ENCODE results near the gene SYT17.

SYT17 gene

DNA sequence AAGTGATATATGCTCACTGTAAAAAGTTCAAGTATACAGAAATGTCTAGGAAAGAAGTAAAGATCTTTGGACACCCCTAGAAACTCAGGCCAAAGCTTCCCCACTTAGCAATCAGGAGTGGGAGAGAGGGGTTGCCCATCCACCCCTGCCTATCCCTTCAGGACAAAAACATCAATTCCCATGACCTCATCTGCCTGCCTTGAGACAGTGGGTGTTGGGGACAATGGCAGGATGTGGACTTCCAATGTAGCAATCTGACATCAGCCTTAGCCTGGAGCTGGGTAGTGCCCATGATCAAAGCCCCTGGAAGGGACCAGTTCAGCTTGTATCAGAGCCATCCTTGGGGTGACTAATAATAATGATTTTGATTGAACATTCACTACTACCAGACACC is 36.2 kb upstream of the SYT17 start:
- H3K4me1 ChIP-seq (ENCODE audit: control insufficient read depth, insufficient read depth, low read length), result peaks cover 35% of the 10 kb centered on the region
- H3K4me3 ChIP-seq (ENCODE audit: low read length), result no peak overlapping the region
- no peak overlapping the region for H3K4me2 ChIP-seq (ENCODE audit: low read length)
- H3K27me3 ChIP-seq (ENCODE audit: control insufficient read depth, insufficient read depth, low read length), result no peaks in the 10 kb centered on the region
- no peaks in the 10 kb centered on the region for H3K9me3 ChIP-seq (replicated peaks; ENCODE audit: low read length)
- no peak overlapping the region for H3K9ac ChIP-seq (ENCODE audit: low read depth, low read length)
- H3K36me3 ChIP-seq (ENCODE audit: insufficient read depth, low read length), result no peaks in the 10 kb centered on the region

DNA sequence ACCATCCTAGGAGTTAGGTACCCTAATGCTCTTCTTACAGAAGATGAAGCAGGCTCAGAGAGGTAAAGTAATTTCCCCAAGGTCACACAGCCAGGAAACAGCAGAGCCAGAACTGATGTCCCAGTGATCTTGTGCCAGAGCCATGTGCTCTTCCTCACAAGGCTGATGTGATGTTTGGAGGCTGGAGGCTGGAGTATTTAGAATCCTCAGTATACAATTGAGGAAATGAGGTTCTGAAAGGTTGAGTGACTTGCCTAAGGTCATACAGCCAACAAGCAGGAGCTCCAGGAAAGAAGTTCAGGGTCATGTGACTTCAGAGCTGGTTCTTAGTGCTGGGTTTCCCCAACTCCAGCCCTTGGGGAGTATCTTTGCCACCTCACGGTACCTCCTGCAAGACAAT is 35.8 kb upstream of the SYT17 start:
- Histone ChIP-seq H3K27me3 (ENCODE audit: control insufficient read depth, insufficient read depth, low read length) (no peaks in the 10 kb centered on the region), H3K9ac (ENCODE audit: low read depth, low read length) (no peak overlapping the region), H3K9me3 (replicated peaks; ENCODE audit: low read length) (no peaks in the 10 kb centered on the region), H3K4me3 (ENCODE audit: low read length) (no peak overlapping the region), H3K36me3 (ENCODE audit: insufficient read depth, low read length) (no peaks in the 10 kb centered on the region), H3K4me1 (ENCODE audit: control insufficient read depth, insufficient read depth, low read length) (peaks cover 39% of the 10 kb centered on the region), H3K4me2 (ENCODE audit: low read length) (no peak overlapping the region)

DNA sequence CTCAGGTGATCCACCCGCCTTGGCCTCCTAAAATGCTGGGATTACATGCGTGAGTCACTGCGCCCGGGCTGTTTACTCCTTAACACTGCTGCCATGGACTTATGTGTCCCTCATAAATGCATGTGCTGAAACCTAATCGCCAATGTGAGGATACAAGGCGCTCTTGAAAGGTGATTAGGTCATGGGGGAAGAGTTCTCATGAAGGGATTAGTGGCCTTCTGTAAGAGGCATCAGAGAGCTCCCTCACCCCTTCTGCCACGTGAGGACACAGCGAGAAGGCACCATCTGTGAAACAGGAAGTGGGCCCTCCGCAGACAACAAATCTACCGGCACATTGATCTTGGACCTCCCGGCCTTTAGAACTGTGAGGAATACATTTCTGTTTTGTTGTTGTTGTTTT is 35.1 kb upstream of the SYT17 start:
- H3K27me3 ChIP-seq (ENCODE audit: control insufficient read depth, insufficient read depth, low read length), result no peaks in the 10 kb centered on the region
- peaks cover 44% of the 10 kb centered on the region for H3K4me1 ChIP-seq (ENCODE audit: control insufficient read depth, insufficient read depth, low read length)
- H3K4me2 ChIP-seq (ENCODE audit: low read length), result no peak overlapping the region
- H3K36me3 ChIP-seq (ENCODE audit: insufficient read depth, low read length), result no peaks in the 10 kb centered on the region
- H3K4me3 ChIP-seq (ENCODE audit: low read length), result no peak overlapping the region
- no peaks in the 10 kb centered on the region for H3K9me3 ChIP-seq (replicated peaks; ENCODE audit: low read length)
- H3K9ac ChIP-seq (ENCODE audit: low read depth, low read length), result no peak overlapping the region

DNA sequence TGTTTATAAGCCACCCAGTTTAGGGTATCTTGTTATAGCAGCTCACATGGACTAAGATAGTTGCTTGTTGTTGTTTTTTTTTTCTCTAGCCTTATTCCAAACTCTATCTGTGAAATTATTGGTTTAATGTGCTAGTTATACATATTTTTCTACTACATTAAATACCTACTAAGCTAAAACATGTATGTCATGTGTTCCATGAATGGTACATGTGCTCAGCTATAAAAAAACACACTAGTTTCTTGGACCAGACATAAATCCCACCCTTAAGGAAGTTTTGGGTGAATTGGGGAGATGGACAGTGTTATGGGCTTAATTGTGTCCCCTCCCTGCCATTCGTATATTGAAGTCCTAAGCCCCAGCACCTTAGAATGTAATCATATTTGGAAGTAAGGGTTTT is 34.4 kb upstream of the SYT17 start:
- Histone ChIP-seq H3K4me2 (ENCODE audit: low read length) (no peak overlapping the region), H3K9ac (ENCODE audit: low read depth, low read length) (no peak overlapping the region), H3K4me3 (ENCODE audit: low read length) (no peak overlapping the region), H3K9me3 (replicated peaks; ENCODE audit: low read length) (no peaks in the 10 kb centered on the region), H3K4me1 (ENCODE audit: control insufficient read depth, insufficient read depth, low read length) (peaks cover 49% of the 10 kb centered on the region), H3K27me3 (ENCODE audit: control insufficient read depth, insufficient read depth, low read length) (no peaks in the 10 kb centered on the region), H3K36me3 (ENCODE audit: insufficient read depth, low read length) (no peaks in the 10 kb centered on the region)

DNA sequence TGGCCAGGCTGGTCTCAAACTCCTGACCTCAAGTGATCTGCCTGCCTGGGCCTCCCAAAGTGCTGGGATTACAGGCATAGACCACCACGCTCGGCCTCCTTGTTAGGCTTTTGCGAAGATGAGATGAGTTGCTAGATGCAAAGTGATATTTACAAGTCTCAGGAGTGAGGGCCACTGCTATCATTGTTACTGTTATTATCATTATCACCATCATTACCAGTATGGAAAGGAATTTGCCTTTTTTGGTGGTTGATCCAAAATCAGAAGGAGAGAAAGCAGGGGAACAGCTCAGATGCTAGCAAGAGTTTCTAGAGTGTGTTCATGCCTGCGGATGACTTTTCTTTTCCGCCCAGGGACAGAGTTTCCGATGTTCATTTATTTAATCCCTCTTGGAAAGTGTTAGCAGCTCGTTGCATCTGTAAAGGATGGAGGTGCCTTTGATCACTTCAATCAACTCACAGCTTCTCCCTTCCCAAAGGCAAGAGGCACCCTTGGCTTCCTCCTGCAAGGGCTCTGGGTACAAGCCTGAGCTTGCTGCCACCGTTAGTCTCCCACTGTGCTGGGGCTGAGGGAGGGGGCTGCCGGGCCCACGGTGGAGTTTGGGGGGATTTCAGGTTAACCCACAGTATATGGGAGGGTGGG is 32.7 kb upstream of the SYT17 start:
- H3K9ac ChIP-seq (ENCODE audit: low read depth, low read length), result no peak overlapping the region
- H3K4me1 ChIP-seq (ENCODE audit: control insufficient read depth, insufficient read depth, low read length), result peaks cover 50% of the 10 kb centered on the region
- H3K4me3 ChIP-seq (ENCODE audit: low read length), result no peak overlapping the region
- no peak overlapping the region for H3K4me2 ChIP-seq (ENCODE audit: low read length)
- no peaks in the 10 kb centered on the region for H3K27me3 ChIP-seq (ENCODE audit: control insufficient read depth, insufficient read depth, low read length)
- H3K36me3 ChIP-seq (ENCODE audit: insufficient read depth, low read length), result no peaks in the 10 kb centered on the region
- H3K9me3 ChIP-seq (replicated peaks; ENCODE audit: low read length), result no peaks in the 10 kb centered on the region

DNA sequence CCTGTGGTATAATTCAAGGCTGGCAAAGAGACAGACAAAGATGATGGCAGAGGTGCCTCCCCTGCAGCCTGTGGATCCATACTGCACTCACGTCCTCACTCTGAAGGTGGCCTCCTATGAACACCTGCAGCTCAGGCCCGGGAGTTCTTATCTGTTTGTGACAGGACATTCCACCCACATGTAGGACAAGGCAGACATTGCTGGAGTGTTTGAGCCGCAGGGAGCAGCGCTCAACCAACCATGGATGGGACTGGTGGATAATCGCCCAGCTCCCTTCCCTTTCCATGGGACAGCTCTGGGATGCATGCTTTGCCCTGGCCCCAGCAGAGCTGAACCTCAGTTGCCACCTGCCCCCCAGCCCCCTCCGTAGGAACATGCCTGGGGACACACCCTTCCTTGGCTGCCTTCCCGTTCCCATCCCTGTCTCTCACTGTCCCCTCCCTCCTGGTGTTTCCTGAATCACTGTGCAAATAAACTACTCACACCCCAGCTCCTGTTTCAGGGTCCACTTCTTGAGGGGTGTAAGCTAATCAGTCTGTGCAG is 32.1 kb upstream of the SYT17 start:
- H3K27me3 ChIP-seq (ENCODE audit: control insufficient read depth, insufficient read depth, low read length), result peaks cover 2% of the 10 kb centered on the region
- H3K9me3 ChIP-seq (replicated peaks; ENCODE audit: low read length), result no peaks in the 10 kb centered on the region
- no peak overlapping the region for H3K4me3 ChIP-seq (ENCODE audit: low read length)
- peaks cover 43% of the 10 kb centered on the region for H3K4me1 ChIP-seq (ENCODE audit: control insufficient read depth, insufficient read depth, low read length)
- H3K9ac ChIP-seq (ENCODE audit: low read depth, low read length), result no peak overlapping the region
- peak overlapping the region; percentile 16 for H3K4me2 ChIP-seq (ENCODE audit: low read length)
- no peaks in the 10 kb centered on the region for H3K36me3 ChIP-seq (ENCODE audit: insufficient read depth, low read length)

DNA sequence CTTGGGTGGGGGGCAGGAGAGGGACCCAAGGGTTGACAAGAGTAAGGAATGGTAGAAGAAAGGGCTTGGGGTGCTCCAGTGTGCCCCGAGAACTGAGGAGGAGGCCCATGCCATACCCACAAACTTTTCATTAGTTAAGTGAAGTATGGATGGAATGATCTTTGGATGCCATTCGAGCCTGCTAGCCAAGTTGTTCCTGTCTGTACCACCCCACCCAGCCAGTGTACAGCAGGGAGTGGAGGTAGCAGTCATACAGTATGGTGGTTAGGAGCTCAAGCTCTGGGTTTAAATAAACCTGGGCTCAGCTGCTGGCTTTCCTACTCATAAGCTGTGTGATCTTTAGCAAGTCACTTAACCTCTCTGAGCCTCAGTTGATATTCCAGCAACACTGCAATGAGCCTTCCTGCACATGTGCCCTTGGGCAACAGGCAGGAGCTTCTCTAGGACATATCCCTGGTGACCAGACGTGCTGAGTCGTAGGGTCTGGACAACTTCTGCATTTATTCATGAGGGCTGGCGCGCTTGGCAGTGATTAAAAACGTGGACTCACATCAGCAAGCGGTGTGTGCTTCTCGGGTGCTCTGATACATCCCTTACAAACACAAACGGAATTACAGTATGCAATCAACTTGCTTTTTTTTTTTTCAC is 31.4 kb upstream of the SYT17 start:
- Histone ChIP-seq H3K4me1 (ENCODE audit: control insufficient read depth, insufficient read depth, low read length) (peaks cover 36% of the 10 kb centered on the region), H3K4me3 (ENCODE audit: low read length) (no peak overlapping the region), H3K27me3 (ENCODE audit: control insufficient read depth, insufficient read depth, low read length) (peaks cover 2% of the 10 kb centered on the region), H3K36me3 (ENCODE audit: insufficient read depth, low read length) (no peaks in the 10 kb centered on the region), H3K4me2 (ENCODE audit: low read length) (peak overlapping the region; percentile 16), H3K9ac (ENCODE audit: low read depth, low read length) (no peak overlapping the region), H3K9me3 (replicated peaks; ENCODE audit: low read length) (no peaks in the 10 kb centered on the region)

DNA sequence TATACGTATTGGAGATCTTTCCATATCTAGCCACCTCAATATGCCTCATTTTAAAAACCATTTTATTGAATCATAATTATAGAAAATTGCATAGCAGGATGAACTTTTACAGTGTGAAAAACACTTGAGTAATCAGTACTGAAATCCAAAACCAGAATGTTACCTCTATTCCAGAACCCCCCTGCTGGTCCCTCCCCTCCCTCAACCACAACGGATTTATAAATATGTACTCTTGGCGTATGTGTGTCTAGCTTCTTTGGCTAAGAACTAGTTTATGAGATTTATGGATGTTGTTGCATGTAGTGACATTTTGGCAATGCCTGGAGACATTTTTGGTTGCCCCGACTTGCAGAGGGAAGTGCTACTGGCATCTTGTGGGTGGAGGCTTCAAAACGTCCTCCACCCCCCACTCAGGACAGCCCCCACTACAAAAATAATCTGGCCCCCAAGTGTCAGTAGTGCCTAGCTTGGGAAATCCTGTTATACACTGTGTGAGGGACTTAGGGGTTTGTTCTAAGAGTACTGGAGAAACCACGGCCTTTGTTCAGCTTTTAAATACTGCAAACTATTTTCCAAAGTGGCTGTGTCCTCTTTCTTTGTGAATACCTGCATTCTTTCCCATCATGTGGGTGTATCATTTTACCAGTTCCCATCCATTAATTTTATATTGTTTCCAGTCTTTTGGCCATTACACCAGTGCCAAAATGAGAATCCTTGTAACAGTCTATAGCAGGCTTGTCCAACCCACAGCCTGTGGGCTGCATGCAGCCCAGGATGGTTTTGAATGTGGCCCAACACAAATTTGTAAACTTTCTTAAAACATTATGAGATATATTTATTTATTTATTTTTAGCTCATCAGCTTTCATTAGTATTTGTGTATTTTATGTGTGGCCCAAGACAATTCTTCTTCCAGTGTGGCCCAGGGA is 30.6 kb upstream of the SYT17 start:
- H3K4me2 ChIP-seq (ENCODE audit: low read length), result no peak overlapping the region
- H3K36me3 ChIP-seq (ENCODE audit: insufficient read depth, low read length), result no peaks in the 10 kb centered on the region
- no peak overlapping the region for H3K4me3 ChIP-seq (ENCODE audit: low read length)
- H3K4me1 ChIP-seq (ENCODE audit: control insufficient read depth, insufficient read depth, low read length), result peaks cover 31% of the 10 kb centered on the region
- H3K27me3 ChIP-seq (ENCODE audit: control insufficient read depth, insufficient read depth, low read length), result peaks cover 2% of the 10 kb centered on the region
- H3K9ac ChIP-seq (ENCODE audit: low read depth, low read length), result no peak overlapping the region
- H3K9me3 ChIP-seq (replicated peaks; ENCODE audit: low read length), result no peaks in the 10 kb centered on the region

DNA sequence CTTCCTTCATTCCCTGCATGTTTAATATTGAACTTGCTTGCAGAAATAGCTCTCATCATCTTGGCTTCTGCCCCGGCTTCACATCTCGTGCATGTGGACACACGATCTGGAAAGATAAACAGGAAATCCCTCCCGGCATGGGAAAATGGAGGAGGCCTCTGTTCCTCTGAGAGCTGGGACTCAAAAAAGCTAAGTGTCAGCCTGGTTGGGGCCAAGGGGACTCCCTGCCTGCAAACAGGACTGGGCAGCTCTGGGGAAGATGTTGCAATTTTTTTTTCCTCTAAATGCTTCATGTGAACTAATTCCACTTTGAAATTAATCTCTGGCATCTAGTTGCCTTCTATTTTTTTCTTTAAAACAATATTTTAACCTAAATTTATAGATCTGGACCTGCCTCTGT is 29.4 kb upstream of the SYT17 start:
- peaks cover 31% of the 10 kb centered on the region for H3K4me1 ChIP-seq (ENCODE audit: control insufficient read depth, insufficient read depth, low read length)
- H3K36me3 ChIP-seq (ENCODE audit: insufficient read depth, low read length), result no peaks in the 10 kb centered on the region
- peak overlapping the region; percentile 5 for H3K4me2 ChIP-seq (ENCODE audit: low read length)
- no peak overlapping the region for H3K4me3 ChIP-seq (ENCODE audit: low read length)
- no peak overlapping the region for H3K9ac ChIP-seq (ENCODE audit: low read depth, low read length)
- H3K9me3 ChIP-seq (replicated peaks; ENCODE audit: low read length), result no peaks in the 10 kb centered on the region
- peaks cover 8% of the 10 kb centered on the region for H3K27me3 ChIP-seq (ENCODE audit: control insufficient read depth, insufficient read depth, low read length)

DNA sequence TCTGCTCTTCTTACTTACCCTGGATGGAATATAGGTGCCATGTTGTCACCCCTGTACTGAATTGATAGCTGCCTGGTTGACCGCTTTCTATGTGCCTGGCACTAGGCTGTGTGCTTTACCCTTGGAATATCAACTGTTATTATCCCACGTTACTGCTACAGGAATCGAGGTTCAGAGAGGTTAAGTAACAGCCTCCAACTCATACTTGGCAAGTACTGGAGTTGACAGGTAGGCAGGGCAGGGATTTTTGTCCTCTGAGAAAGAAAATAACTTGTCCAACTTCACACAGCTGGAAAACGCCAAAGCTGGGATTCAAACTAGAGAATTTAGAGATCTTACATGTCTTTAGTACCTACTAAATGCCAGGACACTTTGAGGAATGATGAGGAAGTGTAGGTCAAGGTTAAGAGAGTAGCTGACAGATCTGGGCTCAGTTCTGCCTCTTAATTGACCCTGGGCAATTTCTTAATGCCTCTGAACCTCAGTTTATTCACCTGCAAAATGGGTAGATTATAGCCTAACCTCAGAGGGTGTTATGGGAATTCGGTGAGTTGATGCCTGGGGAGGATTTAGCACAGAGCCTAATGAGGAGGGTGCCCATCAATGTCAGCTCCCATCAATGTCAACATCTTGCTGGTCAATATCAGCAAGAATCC is 28.5 kb upstream of the SYT17 start:
- peaks cover 31% of the 10 kb centered on the region for H3K4me1 ChIP-seq (ENCODE audit: control insufficient read depth, insufficient read depth, low read length)

DNA sequence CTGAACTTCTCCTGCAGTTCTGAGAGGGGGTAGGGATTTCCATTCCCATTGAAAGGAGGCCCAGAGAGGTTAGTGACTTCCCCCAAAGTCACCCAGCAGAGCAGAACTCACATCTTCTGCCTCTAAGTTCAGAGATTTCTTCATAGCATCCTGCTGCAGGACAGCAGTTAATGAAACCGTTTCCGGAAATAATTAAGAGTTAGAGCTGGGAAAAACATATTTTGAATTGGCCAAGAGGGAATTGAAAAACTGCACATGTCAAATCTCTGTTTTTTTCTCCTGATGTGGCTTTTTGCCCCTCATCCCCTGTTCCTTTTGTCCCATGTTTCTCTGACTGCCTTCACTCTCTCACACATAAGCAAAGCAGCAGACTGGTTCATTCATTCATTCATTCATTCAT is 27.6 kb upstream of the SYT17 start:
- Histone ChIP-seq H3K4me1 (ENCODE audit: control insufficient read depth, insufficient read depth, low read length) (peaks cover 31% of the 10 kb centered on the region), H3K4me3 (ENCODE audit: low read length) (no peak overlapping the region), H3K36me3 (ENCODE audit: insufficient read depth, low read length) (no peaks in the 10 kb centered on the region), H3K27me3 (ENCODE audit: control insufficient read depth, insufficient read depth, low read length) (peaks cover 25% of the 10 kb centered on the region), H3K9ac (ENCODE audit: low read depth, low read length) (no peak overlapping the region), H3K9me3 (replicated peaks; ENCODE audit: low read length) (no peaks in the 10 kb centered on the region), H3K4me2 (ENCODE audit: low read length) (no peak overlapping the region)

More for the DNA sequence above, 28.5 kb upstream of the SYT17 start:
- H3K36me3 ChIP-seq (ENCODE audit: insufficient read depth, low read length), result no peaks in the 10 kb centered on the region
- peaks cover 18% of the 10 kb centered on the region for H3K27me3 ChIP-seq (ENCODE audit: control insufficient read depth, insufficient read depth, low read length)
- no peak overlapping the region for H3K9ac ChIP-seq (ENCODE audit: low read depth, low read length)
- no peak overlapping the region for H3K4me3 ChIP-seq (ENCODE audit: low read length)
- H3K4me2 ChIP-seq (ENCODE audit: low read length), result no peak overlapping the region
- no peaks in the 10 kb centered on the region for H3K9me3 ChIP-seq (replicated peaks; ENCODE audit: low read length)

Measured in skeletal muscle satellite cell (primary cell).